IMR-90 (cell line): ENCODE measurements around the gene EPB41L5. TPM values are rescaled to one million over a fixed set of nuclear protein-coding genes. Genes with fewer than 3 reads are reported as not detected.

Experiments
- ATAC-seq: fragments of 200-7000 bp; cut with Tn5 transposase; 2 replicates; pipeline ENCODE4 v1.9.1; 2020; ENCODE audit warnings: low read depth, mild to moderate bottlenecking, moderate library complexity
- BruUV-seq: library from RNA; stranded (reverse); fragments of 400-500 nt; replicated peaks from 2 replicates; lab custom pipeline; 2021; lab: Mats Ljungman, UMichigan
- CTCF ChIA-PET: fragments of 300-600 bp; formaldehyde crosslinking; extraction: SDS; loops from one replicate; lab custom pipeline; 2021; ENCODE audit warnings: antibody characterized with exemption; lab: Yijun Ruan, JAX
- POLR2A ChIA-PET: fragments of 300-600 bp; sonication (Branson Sonifier 250); formaldehyde crosslinking; loops from one replicate; lab custom pipeline; 2022; ENCODE audit warnings: antibody characterized with exemption; ENCODE audit not compliant: unreplicated experiment; lab: Charles Lee
- DNase-seq: peaks from one replicate; pipeline ENCODE4 v3.0.0; 2013
- H2AFZ ChIP-seq: replicated peaks from 2 replicates; pipeline ENCODE3; 2013; ENCODE audit warnings: low read length, mild to moderate bottlenecking; ENCODE audit not compliant: poor library complexity
- H2AK5ac ChIP-seq: 2 replicates; pipeline ENCODE4 v1.6.1; 2013; ENCODE audit warnings: low read depth, low read length, inconsistent platforms
- H2AK9ac ChIP-seq: replicated peaks from 2 replicates; pipeline ENCODE3; 2013; ENCODE audit warnings: mild to moderate bottlenecking, low read depth, low read length, moderate library complexity; ENCODE audit not compliant: poor library complexity
- H2BK120ac ChIP-seq: 2 replicates; pipeline ENCODE4 v1.6.1; 2013; ENCODE audit warnings: low read depth, low read length, inconsistent platforms
- H2BK15ac ChIP-seq: 3 replicates; pipeline ENCODE4 v1.6.1; 2013; ENCODE audit warnings: low read depth, low read length, inconsistent platforms
- H2BK20ac ChIP-seq: 2 replicates; pipeline ENCODE4 v1.6.1; 2013; ENCODE audit warnings: low read depth, mild to moderate bottlenecking, inconsistent platforms, low read length, moderate library complexity
- H2BK5ac ChIP-seq: 2 replicates; pipeline ENCODE4 v1.6.1; 2013; ENCODE audit warnings: mild to moderate bottlenecking, low read depth, low read length, inconsistent platforms; ENCODE audit not compliant: poor library complexity, severe bottlenecking
- H3K14ac ChIP-seq: replicated peaks from 2 replicates; pipeline ENCODE4 v1.6.1; 2013; ENCODE audit warnings: low read depth, low read length, inconsistent platforms
- H3K18ac ChIP-seq: 2 replicates; pipeline ENCODE4 v1.6.1; 2013; ENCODE audit warnings: low read depth, low read length, control low read depth
- H3K23ac ChIP-seq: 2 replicates; pipeline ENCODE4 v1.6.1; 2013; ENCODE audit warnings: low read depth, low read length, inconsistent platforms
- H3K27ac ChIP-seq: 2 replicates; pipeline ENCODE4 v1.5.1; 2013; ENCODE audit warnings: mild to moderate bottlenecking, control low read depth, low read length; ENCODE audit not compliant: insufficient read depth
- H3K27me3 ChIP-seq: 2 replicates; pipeline ENCODE4 v1.6.1; 2013; ENCODE audit warnings: low read length; ENCODE audit not compliant: control insufficient read depth, insufficient read depth
- H3K36me3 ChIP-seq: 2 replicates; pipeline ENCODE4 v1.6.1; 2013; ENCODE audit warnings: low read length, mixed read lengths; ENCODE audit not compliant: control insufficient read depth, insufficient read depth
- H3K4ac ChIP-seq: 2 replicates; pipeline ENCODE4 v1.6.1; 2013; ENCODE audit warnings: low read depth, low read length, inconsistent platforms
- H3K4me1 ChIP-seq: 2 replicates; pipeline ENCODE4 v1.6.1; 2013; ENCODE audit warnings: low read length, mixed read lengths; ENCODE audit not compliant: control insufficient read depth, insufficient read depth
- H3K4me2 ChIP-seq: 2 replicates; pipeline ENCODE4 v1.6.1; 2013; ENCODE audit warnings: low read depth, mild to moderate bottlenecking, control low read depth, low read length, moderate library complexity
- H3K4me3 ChIP-seq: 2 replicates; pipeline ENCODE4 v1.5.1; 2013; ENCODE audit warnings: low read depth, mild to moderate bottlenecking, control low read depth, low read length, moderate library complexity; ENCODE audit not compliant: insufficient read depth
- H3K56ac ChIP-seq: 2 replicates; pipeline ENCODE4 v1.6.1; 2013; ENCODE audit warnings: low read length, inconsistent platforms; ENCODE audit not compliant: insufficient read depth; ENCODE audit errors: extremely low read depth
- H3K79me1 ChIP-seq, 2 experiments: 2 replicates each; pipeline ENCODE4 v1.6.1; 2013; ENCODE audit warnings: low read length in 2 of 2, inconsistent platforms in 1 of 2, low read depth in 1 of 2
- H3K9ac ChIP-seq: 2 replicates; pipeline ENCODE4 v1.6.1; 2013; ENCODE audit warnings: low read depth, low read length, control low read depth
- H3K9me1 ChIP-seq: 2 replicates; pipeline ENCODE4 v1.6.1; 2013; ENCODE audit warnings: low read length, inconsistent platforms; ENCODE audit not compliant: insufficient read depth
- H3K9me3 ChIP-seq: 2 replicates; pipeline ENCODE4 v1.6.1; 2013; ENCODE audit warnings: low read length; ENCODE audit not compliant: control insufficient read depth, insufficient read depth
- H4K20me1 ChIP-seq: 2 replicates; pipeline ENCODE4 v1.6.1; 2013; ENCODE audit warnings: low read length, inconsistent platforms; ENCODE audit not compliant: insufficient read depth
- H4K5ac ChIP-seq: 2 replicates; pipeline ENCODE4 v1.6.1; 2013; ENCODE audit warnings: mild to moderate bottlenecking, low read depth, low read length, control low read depth
- H4K8ac ChIP-seq, 2 experiments: 2 replicates each; pipeline ENCODE4 v1.6.1; 2013; ENCODE audit warnings: low read depth in 2 of 2, low read length in 2 of 2, control low read depth in 1 of 2, inconsistent platforms in 1 of 2
- H4K91ac ChIP-seq: 2 replicates; pipeline ENCODE4 v1.6.1; 2013; ENCODE audit warnings: low read depth, low read length, inconsistent platforms; ENCODE audit not compliant: insufficient read depth
- BHLHE40 ChIP-seq: fragments of 150-350 bp; IDR thresholded peaks from 2 replicates; pipeline ENCODE4 v1.6.1; 2016; ENCODE audit warnings: mild to moderate bottlenecking, low read depth, low read length
- CEBPB ChIP-seq: IDR thresholded peaks from 2 replicates; pipeline ENCODE4 v1.6.1; 2012; ENCODE audit warnings: low read depth, low read length, improper control_type of control experiment
- CHD1 ChIP-seq: IDR thresholded peaks from 2 replicates; pipeline ENCODE4 v1.6.1; 2012; ENCODE audit warnings: low read depth, low read length, improper control_type of control experiment
- FOS ChIP-seq: fragments of 150-350 bp; IDR thresholded peaks from 2 replicates; pipeline ENCODE4 v1.6.1; 2016; ENCODE audit warnings: low read depth, low read length
- MAFK ChIP-seq: IDR thresholded peaks from 2 replicates; pipeline ENCODE4 v1.6.1; 2012; ENCODE audit warnings: low read depth, low read length, improper control_type of control experiment
- MAZ ChIP-seq: IDR thresholded peaks from 2 replicates; pipeline ENCODE4 v1.6.1; 2012; ENCODE audit warnings: low read depth, mild to moderate bottlenecking, low read length, improper control_type of control experiment, moderate library complexity, borderline replicate concordance
- MXI1 ChIP-seq: IDR thresholded peaks from 2 replicates; pipeline ENCODE4 v1.6.1; 2012; ENCODE audit warnings: low read depth, mild to moderate bottlenecking, low read length, moderate library complexity, borderline replicate concordance
- NFE2L2 ChIP-seq: fragments of 150-350 bp; IDR thresholded peaks from 2 replicates; pipeline ENCODE4 v1.6.1; 2016; ENCODE audit warnings: low read depth, mild to moderate bottlenecking, low read length
- POLR2A ChIP-seq: IDR thresholded peaks from 2 replicates; pipeline ENCODE4 v1.6.1; 2012; ENCODE audit warnings: mild to moderate bottlenecking, low read depth, low read length
- RAD21 ChIP-seq: IDR thresholded peaks from 2 replicates; pipeline ENCODE4 v1.6.1; 2012; ENCODE audit warnings: low read length, improper control_type of control experiment
- RCOR1 ChIP-seq: IDR thresholded peaks from 2 replicates; pipeline ENCODE4 v1.6.1; 2012; ENCODE audit warnings: mild to moderate bottlenecking, low read length, improper control_type of control experiment; ENCODE audit not compliant: insufficient replicate concordance
- RFX5 ChIP-seq: IDR thresholded peaks from 2 replicates; pipeline ENCODE4 v1.8.0; 2012; ENCODE audit warnings: low read depth, mild to moderate bottlenecking, low read length, moderate library complexity
- SMC3 ChIP-seq: fragments of 150-350 bp; IDR thresholded peaks from 2 replicates; pipeline ENCODE4 v1.6.1; 2016; ENCODE audit warnings: low read depth, mild to moderate bottlenecking, antibody characterized with exemption, low read length, moderate library complexity
- WGBS, 2 experiments: methylation state at CpG; one replicate each; pipeline versions ENCODE4 v1.1.5 to v1.1.7; 2013; ENCODE audit warnings: missing lambda C conversion rate in 2 of 2; ENCODE audit not compliant: insufficient read length in 1 of 2; ENCODE audit errors: extremely low coverage in 2 of 2; 5-methylcytosine and 5-hydroxymethylcytosine counted together
- dilution Hi-C: fragments of 300-500 bp; cut with HindIII; formaldehyde crosslinking; loops from one replicate; pipeline ENCODE4 v1.14.3; 2018; ENCODE audit warnings: low sequenced_read_pairs; ENCODE audit not compliant: unreplicated experiment
- in situ Hi-C: fragments of 300-500 bp; cut with MboI; formaldehyde crosslinking; loops from 3 replicates; pipeline ENCODE4 v1.14.3; 2019; ENCODE audit warnings: low sequenced_read_pairs, inconsistent platforms, mixed read lengths
- intact Hi-C: fragments of 100-400 bp; cut with micrococcal nuclease; formaldehyde crosslinking; loops from 2 replicates; pipeline ENCODE4 v1.10.0; 2022
- polyA plus RNA-seq, 3 experiments: library from polyadenylated mRNA; depleted of rRNA; stranded (reverse); fragments of >200 nt; gene quantifications; 2 replicates each; pipeline ENCODE4 v1.2.3, GENCODE V29; 2012; ENCODE audit warnings: low replicate concordance in 1 of 3
- total RNA-seq: library from RNA; depleted of rRNA; stranded (reverse); fragments of >200 nt; gene quantifications from 2 replicates; pipeline ENCODE4 v1.2.3, GENCODE V29; 2012
- TF ChIP-seq, protein P1 (sequence below): fragments of 150-350 bp; IDR thresholded peaks from 2 replicates; pipeline ENCODE4 v1.6.1; 2017; ENCODE audit warnings: mild to moderate bottlenecking, antibody characterized with exemption, low read length, low read depth
- TF ChIP-seq, protein P2 (sequence below): conservative IDR thresholded peaks from 2 replicates; pipeline ENCODE4 v1.5.1; 2012; ENCODE audit warnings: mild to moderate bottlenecking, low read depth, low read length, improper control_type of control experiment
- TF ChIP-seq, protein P3 (sequence below): fragments of 150-350 bp; IDR thresholded peaks from 2 replicates; pipeline ENCODE4 v1.6.1; 2016; ENCODE audit warnings: low read depth, mild to moderate bottlenecking, low read length, moderate library complexity, borderline replicate concordance

The EPB41L5 gene
- total and polyA plus RNA-seq, 2 of the 4 experiments (the other 2 are of a cell fraction): 5.1 to 10.6 TPM

DNA sequence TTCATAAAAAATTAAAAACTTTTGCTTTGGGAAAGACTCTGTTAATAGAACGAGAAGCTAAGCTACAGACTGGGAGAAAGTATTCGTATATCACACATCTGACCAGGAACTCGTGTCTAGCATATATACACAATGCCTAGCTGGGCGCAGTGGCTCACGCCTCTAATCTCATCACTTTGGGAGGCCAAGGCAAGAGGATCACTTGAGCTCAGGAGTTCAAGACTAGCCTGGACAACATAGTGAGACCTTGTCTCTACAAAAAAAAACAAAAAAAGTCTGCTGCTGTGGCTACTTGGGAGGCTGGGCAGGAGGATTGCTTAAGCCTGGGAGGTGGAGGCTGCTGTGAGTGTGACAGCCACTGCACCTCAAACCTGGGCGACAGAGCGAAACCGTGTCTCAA lies 46.6 kb downstream of the EPB41L5 start:
- Histone ChIP-seq H4K91ac (no peak overlapping the region), H2AK5ac (no peak overlapping the region), H2AK9ac (no peak overlapping the region), H3K79me1 (peaks cover 7 to 11% of the 10 kb centered on the region in 2 experiments; a peak in 3 of 4 replicates), H3K9ac (no peak overlapping the region), H2BK20ac (no peak overlapping the region), H2BK15ac (no peak overlapping the region), H4K8ac (no peak overlapping the region), H3K27ac (no peak overlapping the region), H3K9me1 (peaks cover 2% of the 10 kb centered on the region; the same call in 1 of the 2 replicates), H2BK5ac (no peak overlapping the region), H3K9me3 (no peaks in the 10 kb centered on the region), H3K56ac (no peak overlapping the region), H3K36me3 (no peaks in the 10 kb centered on the region), H3K18ac (no peak overlapping the region), H3K4ac (peak overlapping the region; percentile 33; the same call in 1 of the 2 replicates), H3K4me3 (no peak overlapping the region), H2BK120ac (no peak overlapping the region), H3K14ac (no peak overlapping the region; the same call in 1 of the 2 replicates), H4K5ac (no peak overlapping the region), H4K20me1 (no peaks in the 10 kb centered on the region), H3K4me1 (no peaks in the 10 kb centered on the region), H3K27me3 (no peaks in the 10 kb centered on the region), H3K23ac (no peak overlapping the region), H2AFZ (no peak overlapping the region), H3K4me2 (no peak overlapping the region)
- intact Hi-C loops (no loop called here), in situ Hi-C loops (no loop called here), dilution Hi-C loops (no loop called here)
- TF ChIP-seq, protein P1, sequence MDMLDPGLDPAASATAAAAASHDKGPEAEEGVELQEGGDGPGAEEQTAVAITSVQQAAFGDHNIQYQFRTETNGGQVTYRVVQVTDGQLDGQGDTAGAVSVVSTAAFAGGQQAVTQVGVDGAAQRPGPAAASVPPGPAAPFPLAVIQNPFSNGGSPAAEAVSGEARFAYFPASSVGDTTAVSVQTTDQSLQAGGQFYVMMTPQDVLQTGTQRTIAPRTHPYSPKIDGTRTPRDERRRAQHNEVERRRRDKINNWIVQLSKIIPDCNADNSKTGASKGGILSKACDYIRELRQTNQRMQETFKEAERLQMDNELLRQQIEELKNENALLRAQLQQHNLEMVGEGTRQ: no peak
- TF ChIP-seq, protein P2, sequence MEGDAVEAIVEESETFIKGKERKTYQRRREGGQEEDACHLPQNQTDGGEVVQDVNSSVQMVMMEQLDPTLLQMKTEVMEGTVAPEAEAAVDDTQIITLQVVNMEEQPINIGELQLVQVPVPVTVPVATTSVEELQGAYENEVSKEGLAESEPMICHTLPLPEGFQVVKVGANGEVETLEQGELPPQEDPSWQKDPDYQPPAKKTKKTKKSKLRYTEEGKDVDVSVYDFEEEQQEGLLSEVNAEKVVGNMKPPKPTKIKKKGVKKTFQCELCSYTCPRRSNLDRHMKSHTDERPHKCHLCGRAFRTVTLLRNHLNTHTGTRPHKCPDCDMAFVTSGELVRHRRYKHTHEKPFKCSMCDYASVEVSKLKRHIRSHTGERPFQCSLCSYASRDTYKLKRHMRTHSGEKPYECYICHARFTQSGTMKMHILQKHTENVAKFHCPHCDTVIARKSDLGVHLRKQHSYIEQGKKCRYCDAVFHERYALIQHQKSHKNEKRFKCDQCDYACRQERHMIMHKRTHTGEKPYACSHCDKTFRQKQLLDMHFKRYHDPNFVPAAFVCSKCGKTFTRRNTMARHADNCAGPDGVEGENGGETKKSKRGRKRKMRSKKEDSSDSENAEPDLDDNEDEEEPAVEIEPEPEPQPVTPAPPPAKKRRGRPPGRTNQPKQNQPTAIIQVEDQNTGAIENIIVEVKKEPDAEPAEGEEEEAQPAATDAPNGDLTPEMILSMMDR: no peak
- TF ChIP-seq BHLHE40 (no peak), CHD1 (no peak), CEBPB (no peak), NFE2L2 (no peak), MAFK (no peak), FOS (no peak), RAD21 (no peak), POLR2A (no peak), SMC3 (no peak), MXI1 (no peak), RCOR1 (no peak), RFX5 (no peak), MAZ (no peak)
- TF ChIP-seq, protein P3, sequence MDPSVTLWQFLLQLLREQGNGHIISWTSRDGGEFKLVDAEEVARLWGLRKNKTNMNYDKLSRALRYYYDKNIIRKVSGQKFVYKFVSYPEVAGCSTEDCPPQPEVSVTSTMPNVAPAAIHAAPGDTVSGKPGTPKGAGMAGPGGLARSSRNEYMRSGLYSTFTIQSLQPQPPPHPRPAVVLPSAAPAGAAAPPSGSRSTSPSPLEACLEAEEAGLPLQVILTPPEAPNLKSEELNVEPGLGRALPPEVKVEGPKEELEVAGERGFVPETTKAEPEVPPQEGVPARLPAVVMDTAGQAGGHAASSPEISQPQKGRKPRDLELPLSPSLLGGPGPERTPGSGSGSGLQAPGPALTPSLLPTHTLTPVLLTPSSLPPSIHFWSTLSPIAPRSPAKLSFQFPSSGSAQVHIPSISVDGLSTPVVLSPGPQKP: no peak
- DNase-seq (no peak), ATAC-seq (no peak)
- WGBS, 2 experiments: 83% methylated on average over 3 of the region's 8 CpGs; no CpG with 5 or more reads in 1 of the 2 experiments
- ChIA-PET POLR2A (no interaction called here), CTCF (no interaction called here)
- no TSS peak for BruUV-seq
